ENCODE data around the gene TRRAP.
"Not testable (repeated sequence)": the region's sequence is repeated elsewhere in the genome, so short reads cannot be mapped to it uniquely, and the experiment has no call there.

Gene TRRAP

DNA sequence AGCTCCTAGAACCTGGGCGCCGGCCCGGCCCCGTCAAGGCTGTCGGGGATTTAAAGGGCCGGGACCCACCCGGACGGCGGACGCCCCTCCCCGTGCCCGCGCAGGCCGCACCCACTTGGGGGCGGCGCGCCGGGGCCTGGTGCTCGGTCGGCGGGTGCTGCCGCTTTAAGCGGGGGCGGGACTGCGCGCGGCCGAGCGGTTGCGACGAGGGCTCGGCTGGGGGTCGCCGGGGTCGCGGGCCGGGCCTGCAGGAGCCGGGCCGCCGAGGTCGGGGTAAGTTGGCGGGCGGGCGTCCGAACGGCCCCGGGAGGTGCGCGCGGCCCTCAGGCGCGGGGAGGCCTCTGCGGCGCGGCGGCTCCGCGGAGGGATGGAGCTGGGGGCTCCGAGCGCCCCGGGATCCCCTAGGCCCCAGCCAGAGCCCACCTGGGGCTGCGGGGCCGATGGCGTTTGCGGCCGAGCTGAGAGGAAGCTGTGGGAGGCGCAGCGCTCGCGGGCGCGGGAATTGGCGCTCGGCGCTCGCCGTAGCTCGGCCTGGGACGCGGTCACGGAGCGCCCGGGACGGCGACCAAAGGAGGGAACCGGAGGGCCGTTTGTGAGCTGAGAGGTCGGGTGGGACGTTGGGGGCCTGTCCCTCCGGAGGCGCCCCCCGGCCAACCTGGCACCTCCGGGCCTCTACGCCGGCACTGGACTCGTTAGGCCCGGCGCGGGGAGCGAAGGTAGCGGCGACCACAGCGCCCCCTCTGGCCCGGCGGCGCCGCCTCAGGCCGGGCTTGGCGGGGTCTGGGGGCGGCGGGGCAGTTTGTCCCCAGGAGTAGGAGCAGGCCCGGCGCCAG, at the start of gene TRRAP:
TRRAP (plus strand) TSS at position 168 of the 833 bp plus-strand sequence. CDS start 2,619 bp downstream, outside the sequence.
- DNase-seq (ENCODE audit: low read depth) = no peak

- DNase-seq (ENCODE audit: low read depth) = no peak
Observed at GRCh38 chr7:98830972-98831548, 47.3 kb upstream of the TRRAP start.

DNA sequence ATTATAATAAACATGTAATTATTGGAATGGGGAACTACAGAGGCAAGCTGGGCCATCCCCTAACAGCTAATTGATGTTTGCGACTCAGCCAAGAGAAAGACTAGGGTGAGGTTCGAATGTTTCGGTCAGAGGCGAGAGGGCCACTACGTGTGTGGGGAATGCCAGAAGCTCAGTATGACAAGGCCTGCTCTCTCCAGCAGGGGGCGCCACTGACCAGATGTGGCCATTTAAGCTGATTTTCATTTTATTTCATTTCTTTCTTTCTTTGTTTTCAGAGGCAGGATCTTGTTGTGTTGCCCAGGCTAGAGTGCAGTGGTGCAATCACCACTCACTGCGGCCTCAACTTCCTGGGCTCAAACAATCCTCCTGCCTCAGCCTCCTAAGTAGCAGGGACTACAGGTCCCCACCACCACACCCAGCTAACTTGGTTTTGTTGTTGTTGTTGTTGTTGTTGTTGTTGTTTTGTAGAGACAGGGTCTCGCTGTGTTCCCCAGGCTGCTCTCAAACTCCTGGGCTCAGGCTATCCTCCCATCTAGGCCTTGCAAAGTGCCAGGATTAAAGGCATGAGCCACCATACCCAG, 46.6 kb upstream of the TRRAP start:
- DNase-seq (ENCODE audit: low read depth) = no peak

GRCh38 chr7:98833022-98833421, 45.3 kb upstream of the TRRAP start:
- DNase-seq (ENCODE audit: low read depth) = no peak

GRCh38 chr7:98834949-98835348, 43.4 kb upstream of the TRRAP start:
- no peak for DNase-seq (ENCODE audit: low read depth)

GRCh38 chr7:98836811-98837629, 41.3 kb upstream of the TRRAP start:
- DNase-seq (ENCODE audit: low read depth) = no peak

GRCh38 chr7:98837630-98837972, 40.7 kb upstream of the TRRAP start:
- DNase-seq (ENCODE audit: low read depth) = no peak

DNA sequence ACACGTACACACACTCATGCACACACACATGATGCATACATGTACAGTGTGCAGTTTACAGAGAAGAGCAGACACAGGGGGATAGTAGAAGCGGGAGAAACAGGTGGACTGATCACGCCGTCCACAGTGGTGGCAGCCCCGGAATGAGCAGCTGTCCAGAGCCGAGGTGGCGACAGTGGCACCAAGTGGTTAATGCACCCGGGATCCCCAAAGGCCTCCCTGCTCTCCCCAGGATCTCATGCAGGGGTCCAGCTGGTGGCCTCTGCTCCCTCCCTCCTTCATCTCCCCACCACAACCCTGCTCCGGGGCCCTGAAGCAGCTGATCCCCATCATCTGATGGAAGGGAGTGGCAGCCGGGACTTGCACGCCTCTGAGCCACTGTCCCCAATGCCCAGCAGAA, 38.2 kb upstream of the TRRAP start:
- DNase-seq (ENCODE audit: low read depth) = no peak

- DNase-seq (ENCODE audit: low read depth) = no peak
Observed at GRCh38 chr7:98840722-98841121, 37.6 kb upstream of the TRRAP start.

DNA sequence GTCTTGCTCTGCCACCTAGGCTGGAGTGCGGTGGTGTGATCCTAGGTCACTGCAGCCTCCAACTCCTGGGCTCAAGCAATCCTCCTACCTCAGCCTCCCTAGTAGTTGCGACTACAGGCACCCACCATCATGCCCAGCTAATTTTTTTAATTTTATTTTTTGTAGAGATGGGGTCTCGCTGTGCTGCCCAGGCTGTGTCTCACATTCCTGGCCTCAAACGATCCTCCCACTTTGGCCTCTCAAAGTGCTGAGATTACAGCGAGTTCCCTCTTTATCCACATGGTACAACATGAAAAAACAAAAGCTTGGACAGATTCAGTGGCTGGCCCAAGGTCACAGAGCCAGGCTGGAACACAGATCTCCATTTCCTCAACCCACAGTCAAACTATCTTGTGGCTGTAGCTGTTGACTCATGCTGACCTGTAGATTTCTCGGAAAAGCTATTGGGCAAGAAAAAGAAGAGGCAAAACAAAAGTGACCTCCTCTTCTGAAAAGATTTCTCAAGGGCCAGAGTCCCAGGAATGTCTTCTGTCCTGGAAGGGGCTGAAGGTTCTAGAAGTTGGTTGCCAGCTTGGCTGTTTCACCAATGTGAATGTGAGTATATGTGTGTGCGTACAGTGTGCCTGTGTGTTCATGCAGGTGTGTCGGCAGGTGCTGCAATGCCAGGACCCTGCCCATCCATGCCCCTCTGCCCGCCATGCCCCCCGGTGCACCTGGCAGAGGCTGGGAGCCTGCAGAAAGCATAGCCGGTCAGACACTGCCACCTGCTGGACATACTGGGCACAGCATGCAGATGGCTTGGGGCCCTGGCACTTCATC, 36.9 kb upstream of the TRRAP start:
- DNase-seq (ENCODE audit: low read depth) = peak; percentile 69

- DNase-seq (ENCODE audit: low read depth) = not testable (repeated sequence)
Observed at GRCh38 chr7:98842552-98842951, 35.8 kb upstream of the TRRAP start.

GRCh38 chr7:98848918-98849317, 29.4 kb upstream of the TRRAP start:
- DNase-seq (ENCODE audit: low read depth) = no peak

- DNase-seq (ENCODE audit: low read depth) = peak; percentile 47
Observed at GRCh38 chr7:98852826-98853225, 25.5 kb upstream of the TRRAP start.

DNA sequence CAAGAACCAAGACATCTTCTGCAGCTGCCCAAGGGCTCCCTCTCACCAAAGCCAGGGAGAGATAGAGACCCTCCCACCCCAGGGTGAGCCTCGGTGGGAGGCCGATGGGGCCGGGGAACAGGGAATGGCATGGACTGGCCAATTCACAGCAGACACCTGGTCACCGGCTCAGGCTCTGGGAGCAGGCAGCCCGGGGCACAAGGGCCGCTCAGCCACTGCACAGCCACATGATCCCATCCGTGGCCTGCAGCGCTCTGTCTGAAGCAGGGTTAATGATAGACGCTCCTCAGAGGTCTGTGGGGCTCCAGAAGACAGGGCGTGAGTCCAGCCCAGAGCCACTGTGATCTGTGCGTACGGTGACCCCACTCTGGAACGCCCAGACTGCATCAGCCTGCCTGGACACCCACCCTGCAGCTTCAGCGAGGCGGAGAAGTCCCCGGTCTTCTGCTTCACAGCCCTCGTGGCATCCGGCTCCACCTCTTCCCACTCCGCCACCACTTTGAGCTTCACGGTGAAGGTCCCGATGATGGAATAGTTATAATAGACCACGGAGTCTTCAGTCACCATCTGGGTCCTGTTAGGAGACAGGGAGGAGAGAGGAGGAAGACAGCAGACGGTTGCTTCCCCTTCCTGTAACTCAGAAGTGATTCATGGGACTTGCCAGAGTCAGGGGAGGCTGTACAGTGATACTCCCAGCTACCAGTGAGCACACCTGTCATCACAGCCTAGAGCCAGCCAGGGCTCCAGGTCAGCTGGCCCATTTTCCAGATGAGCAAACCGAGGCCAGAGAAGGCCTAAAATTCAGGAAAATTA, 22.5 kb upstream of the TRRAP start:
- no peak for DNase-seq (ENCODE audit: low read depth)

DNA sequence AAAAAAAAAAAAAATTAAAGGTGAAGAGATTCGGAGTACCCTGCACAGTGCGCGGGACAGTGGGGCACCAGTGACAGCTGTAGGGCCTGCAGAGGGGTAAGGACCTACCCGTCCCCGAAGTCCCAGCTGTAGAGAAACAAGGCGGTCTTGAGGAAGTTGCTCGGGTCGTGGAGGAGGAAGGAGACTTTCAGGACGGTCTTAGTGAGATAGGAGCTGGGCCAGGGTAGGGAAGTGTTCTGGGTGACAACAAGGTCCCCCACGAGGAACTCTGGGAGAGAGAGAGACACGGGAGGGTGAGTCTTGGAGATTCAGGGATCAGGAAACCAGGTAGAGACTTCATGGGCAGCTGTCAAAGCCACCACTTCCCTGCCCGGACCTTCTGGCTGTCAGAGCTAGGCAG, 18.3 kb upstream of the TRRAP start:
- DNase-seq (ENCODE audit: low read depth) = no peak

DNA sequence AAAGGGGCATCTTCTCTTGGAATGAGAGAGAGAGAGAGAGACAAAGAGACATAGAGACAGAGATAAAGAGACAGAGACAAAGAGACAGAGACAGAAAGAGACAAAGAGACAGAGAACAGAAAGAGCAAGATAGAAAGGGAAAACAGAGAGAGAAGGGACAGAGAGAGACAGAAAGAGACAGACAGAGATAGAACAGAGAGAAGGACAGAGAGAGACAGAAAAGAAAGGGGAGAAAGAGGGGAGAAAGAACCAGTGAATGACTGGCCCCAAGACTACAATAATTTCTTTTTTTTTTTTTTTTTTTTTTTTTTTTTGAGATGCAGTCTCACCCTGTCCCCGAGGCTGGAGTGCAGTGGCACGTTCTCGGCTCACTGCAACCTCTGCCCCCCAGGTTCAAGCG, 16.1 kb upstream of the TRRAP start:
- no peak for DNase-seq (ENCODE audit: low read depth)

DNA sequence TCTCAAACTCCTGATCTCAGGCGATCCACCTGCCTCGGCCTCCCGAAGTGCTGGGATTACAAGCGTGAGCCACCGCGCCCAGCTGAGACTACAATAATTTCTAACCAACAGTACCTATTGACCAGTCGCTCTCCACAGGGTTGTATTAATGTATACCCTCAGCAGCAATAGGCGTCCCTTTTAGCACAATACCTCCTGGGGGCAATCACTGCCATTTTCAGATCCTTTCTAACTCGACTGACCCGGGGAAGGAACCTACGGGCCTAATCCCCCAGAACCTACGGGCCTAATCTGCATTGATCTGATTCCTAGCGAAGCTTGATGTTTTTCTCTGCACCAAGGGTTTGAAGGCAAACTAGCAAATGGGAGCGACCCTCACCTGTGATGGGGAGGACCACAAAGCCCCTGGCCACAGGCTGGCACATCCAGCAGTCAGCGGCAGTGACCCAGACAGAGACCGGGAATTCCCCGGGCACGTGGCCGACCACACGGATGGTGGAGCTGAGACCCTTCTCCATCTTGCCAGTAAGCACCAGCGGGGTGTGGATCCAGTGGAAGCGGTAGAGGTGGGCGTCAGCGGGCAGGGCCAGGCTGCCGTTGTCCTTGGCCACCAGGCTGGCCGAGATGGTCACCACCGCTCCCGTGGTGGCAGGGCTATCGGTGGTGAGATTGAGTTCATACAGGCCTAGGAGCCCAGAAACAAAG, 15.5 kb upstream of the TRRAP start:
- DNase-seq (ENCODE audit: low read depth) = no peak

GRCh38 chr7:98863601-98864000, 14.7 kb upstream of the TRRAP start:
- DNase-seq (ENCODE audit: low read depth) = no peak

GRCh38 chr7:98864731-98865453, 13.4 kb upstream of the TRRAP start:
- no peak for DNase-seq (ENCODE audit: low read depth)

DNA sequence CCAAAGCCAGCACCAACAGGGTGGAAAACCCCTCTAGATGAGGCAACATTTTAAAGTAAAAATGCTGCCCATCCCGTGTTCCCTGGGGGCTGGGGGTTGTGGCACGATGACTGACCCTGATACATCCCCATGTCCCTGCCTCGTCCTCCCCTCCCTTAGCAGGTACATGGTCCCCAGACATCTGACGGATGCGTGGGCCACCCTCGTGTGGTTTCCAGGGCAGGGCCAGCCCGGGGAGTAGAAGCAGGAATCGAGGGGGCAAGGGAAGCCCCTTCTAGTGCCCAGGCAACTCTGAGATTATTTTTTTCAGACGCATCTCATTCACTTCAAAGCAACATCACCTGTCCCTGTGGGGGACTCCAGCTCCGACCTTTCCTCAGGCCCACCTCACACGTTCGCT, 12.0 kb upstream of the TRRAP start:
- DNase-seq (ENCODE audit: low read depth) = no peak
